ENCODE measurements around the gene ACTG1. TPM values are rescaled to one million over a fixed set of nuclear protein-coding genes. Genes with fewer than 3 reads are reported as not detected.

Gene ACTG1
- total and polyA plus RNA-seq, 2 of the 4 experiments (the other 2 are of a cell fraction) = 10,907 to 15,732 TPM

- Histone ChIP-seq H3K36me3 (ENCODE audit: control insufficient read depth, insufficient read depth, low read length) (no peaks in the 10 kb centered on the region), H3K9me1 (ENCODE audit: insufficient read depth, low read length) (no peaks in the 10 kb centered on the region), H4K20me1 (ENCODE audit: insufficient read depth, low read length) (no peaks in the 10 kb centered on the region), H3K27me3 (ENCODE audit: control insufficient read depth, insufficient read depth, low read length) (peaks cover 8% of the 10 kb centered on the region), H3K27ac (ENCODE audit: insufficient read depth, low read length) (no peak overlapping the region), H4K8ac (ENCODE audit: low read depth in 2 of 2, low read length in 2 of 2) (peak overlapping the region; percentile 37 to 51; a peak in 2 of 4 replicates), H3K4me3 (ENCODE audit: insufficient read depth, low read depth, low read length) (no peak overlapping the region), H3K56ac (ENCODE audit: extremely low read depth, insufficient read depth, low read length) (no peak overlapping the region), H3K9ac (ENCODE audit: low read depth, low read length) (no peak overlapping the region), H3K4ac (ENCODE audit: low read depth, low read length) (no peak overlapping the region; the same call in 1 of the 2 replicates), H2AK5ac (ENCODE audit: low read depth, low read length) (peak overlapping the region; percentile 44; the same call in 1 of the 2 replicates), H4K91ac (ENCODE audit: insufficient read depth, low read depth, low read length) (peak overlapping the region; percentile 52), H3K23ac (ENCODE audit: low read depth, low read length) (no peak overlapping the region), H2AK9ac (replicated peaks; ENCODE audit: low read depth, low read length, poor library complexity) (no peak overlapping the region), H3K18ac (ENCODE audit: low read depth, low read length) (no peak overlapping the region), H3K9me3 (ENCODE audit: control insufficient read depth, insufficient read depth, low read length) (no peaks in the 10 kb centered on the region), H2BK15ac (ENCODE audit: low read depth, low read length) (no peak overlapping the region), H3K4me1 (ENCODE audit: control insufficient read depth, insufficient read depth, low read length) (peaks cover 8% of the 10 kb centered on the region), H2BK5ac (ENCODE audit: low read depth, low read length, poor library complexity, severe bottlenecking) (no peak overlapping the region), H3K79me1 (ENCODE audit: low read depth in 1 of 2, low read length in 2 of 2) (no peaks in the 10 kb centered on the region), H3K4me2 (ENCODE audit: low read depth, low read length) (no peak overlapping the region), H3K14ac (replicated peaks; ENCODE audit: low read depth, low read length) (no peak overlapping the region), H2BK120ac (ENCODE audit: low read depth, low read length) (peak overlapping the region; percentile 59), H2BK20ac (ENCODE audit: low read depth, low read length) (no peak overlapping the region), H4K5ac (ENCODE audit: low read depth, low read length) (peak overlapping the region; percentile 19), H2AFZ (replicated peaks; ENCODE audit: low read length, poor library complexity) (peak overlapping the region; percentile 86)
- dilution Hi-C loops (cut with HindIII; ENCODE audit: low sequenced_read_pairs, unreplicated experiment) = no loop called here
- no peak for ATAC-seq (ENCODE audit: low read depth)
- BruUV-seq (replicated peaks) = no TSS peak
- intact Hi-C loops (cut with micrococcal nuclease) = no loop called here
- ChIA-PET CTCF (interaction anchor here (1.3 kb wide), 1 partner anchor 12 kb away, joined by 4 read pairs; no protein-coding TSS in a partner anchor), POLR2A (ENCODE audit: unreplicated experiment) (interaction anchor here (0.9 kb wide), 1 partner anchor 11 kb away, joined by 3 read pairs; no protein-coding TSS in a partner anchor)
- TF ChIP-seq MAZ (IDR thresholded peaks at IDR 0.05; ENCODE audit: borderline replicate concordance, low read depth, low read length) = no peak
- TF ChIP-seq MAFK (IDR thresholded peaks at IDR 0.05; ENCODE audit: low read depth, low read length) = no peak
- TF ChIP-seq FOS (IDR thresholded peaks at IDR 0.05; ENCODE audit: low read depth, low read length) = no peak
- TF ChIP-seq BHLHE40 (IDR thresholded peaks at IDR 0.05; ENCODE audit: low read depth, low read length) = no peak
- no peak for TF ChIP-seq POLR2A (IDR thresholded peaks at IDR 0.05; ENCODE audit: low read depth, low read length)
- no peak for TF ChIP-seq CHD1 (IDR thresholded peaks at IDR 0.05; ENCODE audit: low read depth, low read length)
- TF ChIP-seq NFE2L2 (IDR thresholded peaks at IDR 0.05; ENCODE audit: low read depth, low read length) = no peak
- TF ChIP-seq SMC3 (IDR thresholded peaks at IDR 0.05; ENCODE audit: low read depth, low read length) = no peak
- no peak for TF ChIP-seq CTCF (conservative IDR thresholded peaks at IDR 0.05; ENCODE audit: low read depth, low read length)
- no peak for TF ChIP-seq CEBPB (IDR thresholded peaks at IDR 0.05; ENCODE audit: low read depth, low read length)
- no peak for TF ChIP-seq RAD21 (IDR thresholded peaks at IDR 0.05; ENCODE audit: low read length)
- no peak for TF ChIP-seq MXI1 (IDR thresholded peaks at IDR 0.05; ENCODE audit: borderline replicate concordance, low read depth, low read length)
- TF ChIP-seq RCOR1 (IDR thresholded peaks at IDR 0.05; ENCODE audit: insufficient replicate concordance, low read length) = no peak
- no peak for TF ChIP-seq RFX5 (IDR thresholded peaks at IDR 0.05; ENCODE audit: low read depth, low read length)
- no peak for TF ChIP-seq USF2 (IDR thresholded peaks at IDR 0.05; ENCODE audit: low read depth, low read length)
- no peak for TF ChIP-seq ELK1 (IDR thresholded peaks at IDR 0.05; ENCODE audit: borderline replicate concordance, low read depth, low read length)
- 53% methylated on average over 3 of the region's 12 CpGs; no CpG with 5 or more reads in 1 of the 2 experiments for WGBS, 2 experiments (ENCODE audit: extremely low coverage in 2 of 2, insufficient read length in 1 of 2)
- no peak for DNase-seq
- in situ Hi-C loops (cut with MboI; ENCODE audit: low sequenced_read_pairs) = no loop called here
Measured at GRCh38 chr17:81499601-81499970, 13.0 kb downstream of the ACTG1 start.
